SK-N-MC (cell line): Measurements from ENCODE around the gene AFMID.

Source experiments
- DNase-seq: peaks from one replicate; pipeline ENCODE4 v3.0.0-alpha.2; 2011; ENCODE audit warnings: low read depth, low spot score
- H3K27ac ChIP-seq: fragments of 200-600 bp; sonication (generic); 2 replicates; pipeline ENCODE4 v1.5.1; 2016; ENCODE audit warnings: mixed run types
- H3K36me3 ChIP-seq: fragments of 200-600 bp; sonication (generic); 2 replicates; pipeline ENCODE4 v1.6.1; 2017; ENCODE audit warnings: antibody characterized with exemption, low read length, mixed read lengths; ENCODE audit not compliant: insufficient read depth
- H3K4me3 ChIP-seq: fragments of 200-600 bp; sonication (generic); 2 replicates; pipeline ENCODE4 v1.5.1; 2016
- H3K9ac ChIP-seq: fragments of 200-600 bp; sonication (generic); 2 replicates; pipeline ENCODE4 v1.8.0; 2017; ENCODE audit warnings: mixed run types, mixed read lengths; ENCODE audit not compliant: insufficient read length
- H3K9me3 ChIP-seq: fragments of 200-600 bp; sonication (generic); 2 replicates; pipeline ENCODE4 v1.6.1; 2017; ENCODE audit warnings: low read depth, mild to moderate bottlenecking, antibody characterized with exemption, low read length, moderate library complexity, mixed read lengths
- EZH2 ChIP-seq: fragments of 200-600 bp; sonication (generic); IDR thresholded peaks from one replicate; pipeline ENCODE4 v1.6.1; 2017; ENCODE audit warnings: antibody characterized with exemption
- FOXP2 ChIP-seq: optimal IDR thresholded peaks from 2 replicates; pipeline ENCODE3; 2011; ENCODE audit warnings: mild to moderate bottlenecking, moderate library complexity; ENCODE audit not compliant: insufficient read depth; ENCODE audit errors: extremely low read length, control extremely low read depth
- POLR2AphosphoS5 ChIP-seq: IDR thresholded peaks from 2 replicates; pipeline ENCODE4 v1.6.1; 2012; ENCODE audit warnings: mild to moderate bottlenecking, low read depth, low read length, borderline replicate concordance

The AFMID gene

GRCh38 chr17:78174870-78175642 is 12.1 kb upstream of the AFMID start:
- Histone ChIP-seq H3K9ac (no peak overlapping the region), H3K27ac (no peak overlapping the region), H3K9me3 (no peaks in the 10 kb centered on the region), H3K36me3 (peaks cover 41% of the 10 kb centered on the region), H3K4me3 (no peak overlapping the region)
- no peak for DNase-seq
- no peak for TF ChIP-seq POLR2AphosphoS5
- no peak for TF ChIP-seq FOXP2
- no peak for TF ChIP-seq EZH2

- Histone ChIP-seq H3K9me3 (no peaks in the 10 kb centered on the region), H3K36me3 (peaks cover 47% of the 10 kb centered on the region), H3K27ac (no peak overlapping the region), H3K4me3 (no peak overlapping the region), H3K9ac (no peak overlapping the region)
- no peak for TF ChIP-seq POLR2AphosphoS5
- no peak for DNase-seq
These were observed 11.6 kb upstream of the AFMID start for GRCh38 chr17:78175643-78175981.

GRCh38 chr17:78176548-78177025 is 10.6 kb upstream of the AFMID start:
- H3K36me3 ChIP-seq, result peaks cover 49% of the 10 kb centered on the region
- H3K9me3 ChIP-seq, result no peaks in the 10 kb centered on the region
- TF ChIP-seq FOXP2, result no peak
- no peak for TF ChIP-seq EZH2
- TF ChIP-seq POLR2AphosphoS5, result no peak
- H3K9ac ChIP-seq, result no peak overlapping the region
- DNase-seq, result no peak
- H3K4me3 ChIP-seq, result no peak overlapping the region
- H3K27ac ChIP-seq, result peak overlapping the region; percentile 13; the same call in 1 of the 2 replicates

- peaks cover 48% of the 10 kb centered on the region; the same call in 1 of the 2 replicates for H3K36me3 ChIP-seq
- H3K9me3 ChIP-seq, result no peaks in the 10 kb centered on the region
- no peak overlapping the region for H3K27ac ChIP-seq
- no peak overlapping the region for H3K4me3 ChIP-seq
- DNase-seq, result no peak
- TF ChIP-seq FOXP2 (no peak), EZH2 (no peak), POLR2AphosphoS5 (no peak)
- H3K9ac ChIP-seq, result no peak overlapping the region
These were observed 7.8 kb upstream of the AFMID start for GRCh38 chr17:78179372-78179771.

GRCh38 chr17:78180083-78180482 is 7.1 kb upstream of the AFMID start:
- no peak for DNase-seq
- Histone ChIP-seq H3K9ac (no peak overlapping the region), H3K27ac (no peak overlapping the region), H3K36me3 (peaks cover 46% of the 10 kb centered on the region; the same call in 1 of the 2 replicates), H3K9me3 (no peaks in the 10 kb centered on the region), H3K4me3 (no peak overlapping the region)
- no peak for TF ChIP-seq FOXP2
- no peak for TF ChIP-seq EZH2
- TF ChIP-seq POLR2AphosphoS5, result no peak

- H3K4me3 ChIP-seq, result no peak overlapping the region
- no peak for TF ChIP-seq FOXP2
- TF ChIP-seq EZH2, result no peak
- H3K27ac ChIP-seq, result no peak overlapping the region
- peaks cover 48% of the 10 kb centered on the region; the same call in 1 of the 2 replicates for H3K36me3 ChIP-seq
- H3K9me3 ChIP-seq, result no peaks in the 10 kb centered on the region
- no peak for DNase-seq
- H3K9ac ChIP-seq, result no peak overlapping the region
These were observed 6.7 kb upstream of the AFMID start for GRCh38 chr17:78180508-78180907.

- Histone ChIP-seq H3K36me3 (peaks cover 48% of the 10 kb centered on the region; the same call in 1 of the 2 replicates), H3K9me3 (no peaks in the 10 kb centered on the region), H3K9ac (no peak overlapping the region), H3K27ac (no peak overlapping the region), H3K4me3 (no peak overlapping the region)
- TF ChIP-seq EZH2 (no peak), FOXP2 (no peak), POLR2AphosphoS5 (no peak)
- DNase-seq, result no peak
These were observed 4.7 kb upstream of the AFMID start for GRCh38 chr17:78182504-78182903.

- DNase-seq, result no peak
- Histone ChIP-seq H3K36me3 (peaks cover 38% of the 10 kb centered on the region; the same call in 1 of the 2 replicates), H3K9ac (no peak overlapping the region), H3K9me3 (no peaks in the 10 kb centered on the region), H3K4me3 (no peak overlapping the region), H3K27ac (peak overlapping the region; percentile 19; the same call in 1 of the 2 replicates)
- no peak for TF ChIP-seq POLR2AphosphoS5
- TF ChIP-seq EZH2, result no peak
- TF ChIP-seq FOXP2, result no peak
These were observed 3.2 kb upstream of the AFMID start for GRCh38 chr17:78183916-78184315.
